Glomerular visceral epithelial cell (primary cell): ENCODE data around the gene TMEM39B.
"Not testable (repeated sequence)": the region's sequence is repeated elsewhere in the genome, so short reads cannot be mapped to it uniquely, and the experiment has no call there.

Source experiments
- DNase-seq: peaks from one replicate; pipeline ENCODE4 v3.0.0-alpha.2; 2016; ENCODE audit errors: extremely low spot score

The TMEM39B gene

GRCh38 chr1:32068957-32069588 lies 3.7 kb upstream of the TMEM39B start:
- peak; percentile 71 for DNase-seq

- peak; percentile 36 for DNase-seq
Observed at GRCh38 chr1:32071758-32072621, 749 bp upstream of the TMEM39B start.

- no peak for DNase-seq
Observed at GRCh38 chr1:32073299-32074229, 825 bp downstream of the TMEM39B start.

GRCh38 chr1:32074841-32075240 lies 2.1 kb downstream of the TMEM39B start:
- no peak for DNase-seq

GRCh38 chr1:32077451-32077850 lies 4.7 kb downstream of the TMEM39B start:
- no peak for DNase-seq

- no peak for DNase-seq
Observed at GRCh38 chr1:32082022-32082421, 9.3 kb downstream of the TMEM39B start.

- not testable (repeated sequence) for DNase-seq
Observed at GRCh38 chr1:32086381-32086780, 13.6 kb downstream of the TMEM39B start.

GRCh38 chr1:32091176-32091575 lies 18.4 kb downstream of the TMEM39B start:
- DNase-seq = no peak

GRCh38 chr1:32091591-32091990 lies 18.9 kb downstream of the TMEM39B start:
- DNase-seq = no peak

- DNase-seq = no peak
Observed at GRCh38 chr1:32094746-32095521, 22.2 kb downstream of the TMEM39B start.

GRCh38 chr1:32099426-32099825 lies 26.7 kb downstream of the TMEM39B start:
- no peak for DNase-seq

- DNase-seq = no peak
Observed at GRCh38 chr1:32100359-32100758, 27.6 kb downstream of the TMEM39B start.

- DNase-seq = peak; percentile 23
Observed at GRCh38 chr1:32100807-32101708, 28.3 kb downstream of the TMEM39B start.

- DNase-seq = no peak
Observed at GRCh38 chr1:32104127-32104526, 31.4 kb downstream of the TMEM39B start.

GRCh38 chr1:32105338-32105737 lies 32.6 kb downstream of the TMEM39B start:
- no peak for DNase-seq

- no peak for DNase-seq
Observed at GRCh38 chr1:32106663-32107275, 34.0 kb downstream of the TMEM39B start.

GRCh38 chr1:32107742-32108661 lies 35.3 kb downstream of the TMEM39B start, which contains the start of gene KPNA6:
Gene KPNA6, plus strand, starts transcription at chr1:32108056. Its CDS starts 75 bp downstream, at chr1:32108131.
- DNase-seq = peak; percentile 94

GRCh38 chr1:32111040-32111623 lies 38.4 kb downstream of the TMEM39B start:
- DNase-seq = no peak
